ENCODE data around the gene RPL22.

The RPL22 gene

DNA sequence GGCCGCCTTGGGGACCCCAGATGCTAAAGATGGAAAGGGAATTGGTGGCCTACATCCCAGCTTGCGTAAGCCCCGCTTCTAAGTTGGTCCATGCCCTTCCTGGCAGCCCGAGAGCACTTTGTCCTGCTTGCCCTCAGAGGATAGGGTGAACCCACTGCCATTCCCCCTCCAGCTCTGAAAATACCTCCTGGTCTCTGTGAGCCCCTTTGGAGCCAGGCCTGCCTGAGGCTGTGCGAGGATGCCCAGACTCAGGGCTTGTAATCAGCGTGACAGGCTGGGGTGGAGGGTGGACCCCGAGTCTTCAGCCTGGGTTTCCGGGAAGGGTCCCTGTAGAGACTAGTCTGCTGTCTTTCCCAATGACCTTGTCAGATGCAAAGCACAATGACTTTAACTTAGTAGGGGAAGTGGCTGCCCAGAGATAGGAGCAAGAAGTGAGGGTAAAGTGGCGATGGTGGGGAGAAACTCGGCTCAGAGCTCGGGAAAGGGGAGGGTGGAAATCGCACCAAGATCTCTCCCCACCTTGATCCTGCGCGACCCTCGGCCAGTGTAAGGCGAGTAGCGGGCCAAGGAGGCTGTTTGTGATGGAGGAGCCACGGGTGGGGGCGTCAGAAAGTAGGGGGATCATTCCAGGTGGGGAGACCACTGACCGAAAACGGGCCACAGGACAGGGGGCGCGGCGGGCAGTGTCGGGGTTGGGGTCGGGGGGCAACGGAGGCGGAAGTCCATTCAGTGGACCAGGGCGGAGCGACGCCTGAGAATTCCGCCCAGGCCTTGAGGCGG, 41.9 kb upstream of the RPL22 start:
- H3K27ac Mint-ChIP-seq: no peak overlapping the region
- H3K36me3 Mint-ChIP-seq (ENCODE audit: low read depth): no peaks in the 10 kb centered on the region
- no peaks in the 10 kb centered on the region for H3K4me1 Mint-ChIP-seq
- H3K4me3 Mint-ChIP-seq: peak overlapping the region; percentile 4 to 55 (median 48)
- H3K27me3 Mint-ChIP-seq (ENCODE audit: low read depth): peaks cover 82% of the 10 kb centered on the region
- no peaks in the 10 kb centered on the region for H3K9me3 Mint-ChIP-seq
- TF ChIP-seq CTCF (IDR thresholded peaks at IDR 0.05; ENCODE audit: unreplicated experiment in 3 of 3): no peak

- no peaks in the 10 kb centered on the region for H3K4me1 Mint-ChIP-seq
- H3K36me3 Mint-ChIP-seq (ENCODE audit: low read depth): no peaks in the 10 kb centered on the region
- no peaks in the 10 kb centered on the region for H3K9me3 Mint-ChIP-seq
- no peak for TF ChIP-seq CTCF (IDR thresholded peaks at IDR 0.05; ENCODE audit: unreplicated experiment in 3 of 3)
- no peak overlapping the region for H3K27ac Mint-ChIP-seq
- peaks cover 77% of the 10 kb centered on the region for H3K27me3 Mint-ChIP-seq (ENCODE audit: low read depth)
- H3K4me3 Mint-ChIP-seq: peak overlapping the region in 1 of 3 experiments; percentile 19
These were observed 40.8 kb upstream of the RPL22 start for GRCh38 chr1:6239950-6240768.

DNA sequence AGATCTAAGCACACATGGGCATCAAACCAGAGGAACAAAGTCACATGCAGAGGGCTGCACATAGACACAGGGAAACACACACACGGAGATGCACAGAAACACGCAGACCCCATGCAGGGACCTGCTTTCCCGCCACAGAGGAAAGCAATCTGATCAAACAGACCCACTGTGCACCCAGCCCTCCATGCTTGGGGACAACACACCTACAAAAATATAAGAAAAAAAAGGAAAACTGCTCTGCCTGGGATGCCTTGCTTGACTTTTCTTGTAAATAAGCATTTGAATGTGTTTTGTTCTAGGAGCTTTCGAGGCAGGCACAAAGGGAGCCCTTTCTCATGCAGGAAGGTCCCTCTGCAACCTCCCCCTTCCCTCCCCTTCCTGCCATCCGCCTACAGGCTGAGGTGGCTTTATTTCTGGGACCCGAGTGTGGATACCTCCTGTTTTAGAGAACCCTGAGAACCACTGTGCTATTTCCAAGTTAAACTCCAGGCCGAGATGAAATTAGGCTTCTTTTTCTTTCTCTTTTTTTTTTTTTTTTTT, 39.9 kb upstream of the RPL22 start:
- peaks cover 69% of the 10 kb centered on the region for H3K27me3 Mint-ChIP-seq (ENCODE audit: low read depth)
- no peaks in the 10 kb centered on the region for H3K9me3 Mint-ChIP-seq
- no peaks in the 10 kb centered on the region for H3K36me3 Mint-ChIP-seq (ENCODE audit: low read depth)
- no peak for TF ChIP-seq CTCF (IDR thresholded peaks at IDR 0.05; ENCODE audit: unreplicated experiment in 3 of 3)
- H3K4me3 Mint-ChIP-seq: peak overlapping the region in 1 of 3 experiments; percentile 41
- peak overlapping the region in 1 of 3 experiments; percentile 46 for H3K27ac Mint-ChIP-seq
- H3K4me1 Mint-ChIP-seq: peaks cover 8% of the 10 kb centered on the region

DNA sequence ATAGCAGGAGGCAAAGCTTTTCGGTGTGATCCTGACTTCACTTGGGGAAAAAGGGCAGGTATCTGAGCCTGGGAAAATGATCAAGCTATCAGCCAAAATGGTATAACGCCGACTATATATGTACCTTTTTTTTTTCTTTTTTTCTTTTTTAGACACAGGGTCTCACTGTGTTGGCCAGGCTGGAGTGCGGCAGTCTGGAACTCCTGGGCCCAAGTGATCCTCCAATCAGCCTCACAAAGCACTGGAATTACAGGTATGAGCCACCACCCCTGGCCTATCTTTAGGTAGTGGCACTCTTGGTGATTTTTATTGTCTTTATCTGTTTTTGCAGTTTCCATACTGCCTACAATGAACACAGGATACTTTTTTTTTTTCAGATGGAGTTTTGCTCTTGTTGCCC, 37.7 kb upstream of the RPL22 start:
- no peak for TF ChIP-seq CTCF (IDR thresholded peaks at IDR 0.05; ENCODE audit: unreplicated experiment in 3 of 3)
- H3K27ac Mint-ChIP-seq: no peak overlapping the region
- peaks cover 50% of the 10 kb centered on the region for H3K27me3 Mint-ChIP-seq (ENCODE audit: low read depth)
- peaks cover 11% of the 10 kb centered on the region for H3K36me3 Mint-ChIP-seq (ENCODE audit: low read depth)
- peak overlapping the region; percentile 37 to 69 (median 58) for H3K4me3 Mint-ChIP-seq
- H3K4me1 Mint-ChIP-seq: peaks cover 17% of the 10 kb centered on the region
- no peaks in the 10 kb centered on the region for H3K9me3 Mint-ChIP-seq

DNA sequence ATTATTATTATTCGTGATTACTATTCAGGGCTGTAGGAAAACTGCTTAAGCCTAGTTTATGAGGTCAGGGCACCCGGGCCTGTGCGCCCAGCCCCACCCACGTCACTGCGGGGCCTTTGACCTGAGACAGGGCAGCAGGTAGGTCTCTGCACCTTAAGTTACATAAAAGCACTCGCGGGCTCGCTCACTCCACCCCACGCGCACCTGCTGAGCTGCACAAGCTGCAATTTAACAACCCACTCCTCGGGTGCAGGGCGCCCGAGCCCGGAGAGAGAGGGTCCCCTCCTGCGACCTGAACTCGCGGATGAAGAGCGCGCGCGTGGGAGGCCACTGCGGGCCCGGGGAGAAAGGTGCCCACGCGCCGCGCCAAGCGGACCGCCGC, 35.9 kb upstream of the RPL22 start:
- no peaks in the 10 kb centered on the region for H3K9me3 Mint-ChIP-seq
- peaks cover 14% of the 10 kb centered on the region for H3K36me3 Mint-ChIP-seq (ENCODE audit: low read depth)
- no peak for TF ChIP-seq CTCF (IDR thresholded peaks at IDR 0.05; ENCODE audit: unreplicated experiment in 3 of 3)
- H3K27ac Mint-ChIP-seq: peak overlapping the region in 2 of 3 experiments; percentile 49 to 78
- H3K4me1 Mint-ChIP-seq: peaks cover 17% of the 10 kb centered on the region
- H3K4me3 Mint-ChIP-seq: peak overlapping the region; percentile 89 to 96 (median 92)
- peaks cover 32% of the 10 kb centered on the region for H3K27me3 Mint-ChIP-seq (ENCODE audit: low read depth)

All from nephron (organoid).